GM12878 (cell line): Measurements from ENCODE around the gene TANC1. TPM values are rescaled to one million over a fixed set of nuclear protein-coding genes. Genes with fewer than 3 reads are reported as not detected.

Source experiments
- ATAC-seq: fragments of 200-7000 bp; cut with Tn5 transposase; 3 replicates; pipeline ENCODE4 v1.9.1; 2020; ENCODE audit warnings: mild to moderate bottlenecking, moderate library complexity
- BruUV-seq: library from RNA; stranded (reverse); fragments of 400-500 nt; replicated peaks from 2 replicates; lab custom pipeline; 2021; lab: Mats Ljungman, UMichigan
- CTCF ChIA-PET: fragments of 300-600 bp; sonication (Branson Sonifier 250); formaldehyde crosslinking; extraction: SDS; loops from one replicate; lab custom pipeline; 2021; ENCODE audit warnings: inconsistent platforms; lab: Yijun Ruan, JAX
- POLR2A ChIA-PET: fragments of 350-600 bp; formaldehyde crosslinking; extraction: SDS; loops from one replicate; lab custom pipeline; 2021; ENCODE audit warnings: inconsistent platforms; lab: Charles Lee
- RAD21 ChIA-PET: fragments of 300-600 bp; sonication (Branson Sonifier 250); formaldehyde crosslinking; loops from one replicate; lab custom pipeline; 2023; ENCODE audit warnings: antibody characterized with exemption; ENCODE audit not compliant: unreplicated experiment; lab: Charles Lee
- SMC1A ChIA-PET: fragments of 300-600 bp; sonication (Branson Sonifier 250); formaldehyde crosslinking; loops from one replicate; lab custom pipeline; 2023; ENCODE audit not compliant: unreplicated experiment, uncharacterized antibody; lab: Charles Lee
- DNase-seq: peaks from one replicate; pipeline ENCODE4 v3.0.0-alpha.2; 2011; ENCODE audit warnings: low read depth, low spot score
- FAIRE-seq: peaks from 3 replicates; lab custom pipeline; 2011; peaks lifted over from hg19 to GRCh38; lab: Jason Lieb, UNC
- H2AFZ ChIP-seq: 2 replicates; pipeline ENCODE4 v1.6.0; 2011; ENCODE audit warnings: low read depth, low read length, control low read depth; ENCODE audit not compliant: control insufficient read depth
- H3K27ac ChIP-seq: 2 replicates; pipeline ENCODE4 v1.5.1; 2011; ENCODE audit warnings: control low read depth; ENCODE audit not compliant: control insufficient read depth, insufficient read depth
- H3K27me3 ChIP-seq, 2 experiments: replicated peaks in 1 of 2; 2 replicates each; pipeline versions ENCODE4 v1.6.0 to v1.6.1; 2011; ENCODE audit warnings: low read length in 1 of 2; ENCODE audit not compliant: control insufficient read depth in 2 of 2, insufficient read depth in 2 of 2
- H3K36me3 ChIP-seq, 2 experiments: 2 replicates each; pipeline ENCODE4 v1.5.1; 2011; ENCODE audit warnings: low read length in 1 of 2; ENCODE audit not compliant: control insufficient read depth in 2 of 2, insufficient read depth in 2 of 2
- H3K4me1 ChIP-seq: 2 replicates; pipeline ENCODE4 v1.6.1; 2011; ENCODE audit warnings: mild to moderate bottlenecking, low read length, moderate library complexity, mixed read lengths; ENCODE audit not compliant: control insufficient read depth, insufficient read depth
- H3K4me2 ChIP-seq: 2 replicates; pipeline ENCODE4 v1.6.0; 2011; ENCODE audit warnings: control low read depth; ENCODE audit not compliant: control insufficient read depth, insufficient read depth
- H3K4me3 ChIP-seq: fragments of 200-600 bp; sonication (generic); 2 replicates; pipeline ENCODE4 v1.5.1; 2016
- H3K79me2 ChIP-seq: 2 replicates; pipeline ENCODE4 v1.6.0; 2011; ENCODE audit warnings: low read length; ENCODE audit not compliant: control insufficient read depth, insufficient read depth
- H3K9ac ChIP-seq: 2 replicates; pipeline ENCODE4 v1.8.0; 2011; ENCODE audit warnings: low read length, control low read depth, mixed read lengths; ENCODE audit not compliant: control insufficient read depth, insufficient read depth
- H3K9me3 ChIP-seq: replicated peaks from 3 replicates; pipeline ENCODE4 v1.5.1; 2011; ENCODE audit warnings: mild to moderate bottlenecking, low read length; ENCODE audit not compliant: control insufficient read depth, insufficient read depth
- H4K20me1 ChIP-seq: 2 replicates; pipeline ENCODE4 v1.6.0; 2011; ENCODE audit not compliant: control insufficient read depth, insufficient read depth
- GABPA ChIP-seq: IDR thresholded peaks from 2 replicates; pipeline ENCODE4 v1.6.1; 2014; ENCODE audit warnings: antibody characterized with exemption, low read depth, mild to moderate bottlenecking, inconsistent platforms
- IKZF1 ChIP-seq: fragments of 450-650 bp; conservative IDR thresholded peaks from 2 replicates; pipeline ENCODE4 v1.6.1; 2017; ENCODE audit warnings: antibody characterized with exemption, mild to moderate bottlenecking
- KAT2A ChIP-seq: conservative IDR thresholded peaks from 2 replicates; pipeline ENCODE4 v1.6.1; 2011; ENCODE audit warnings: low read depth, low read length; ENCODE audit not compliant: control insufficient read depth
- POLR2A ChIP-seq: IDR thresholded peaks from 2 replicates; pipeline ENCODE4 v1.6.1; 2011; ENCODE audit warnings: low read depth, mild to moderate bottlenecking, low read length
- SMC3 ChIP-seq: IDR thresholded peaks from 2 replicates; pipeline ENCODE4 v1.6.1; 2011; ENCODE audit warnings: low read length, improper control_type of control experiment, borderline replicate concordance
- SRF ChIP-seq, 2 experiments: IDR thresholded peaks; 2 replicates each; pipeline ENCODE4 v1.6.1; 2011; ENCODE audit warnings: low read depth in 2 of 2, low read length in 2 of 2, mild to moderate bottlenecking in 1 of 2, moderate library complexity in 1 of 2
- TCF3 ChIP-seq: IDR thresholded peaks from 2 replicates; pipeline ENCODE4 v1.6.1; 2012; ENCODE audit warnings: low read depth, mild to moderate bottlenecking, low read length, borderline replicate concordance; ENCODE audit not compliant: insufficient read depth
- WGBS: methylation state at CpG from one replicate; pipeline ENCODE4 v1.1.6; 2016; ENCODE audit warnings: low lambda C conversion rate; ENCODE audit not compliant: insufficient replicate concordance, insufficient coverage; ENCODE audit errors: missing lambda C conversion rate; 5-methylcytosine and 5-hydroxymethylcytosine counted together
- in situ Hi-C: fragments of 300-500 bp; cut with MboI; formaldehyde crosslinking; loops from 9 replicates; pipeline ENCODE4 v1.14.3; 2018; ENCODE audit warnings: mixed read lengths
- intact Hi-C: fragments of 100-400 bp; cut with micrococcal nuclease; formaldehyde crosslinking; loops from one replicate; pipeline ENCODE4 v1.14.2; 2022; ENCODE audit not compliant: unreplicated experiment
- polyA plus RNA-seq, 11 experiments: library from polyadenylated mRNA; depleted of rRNA in 4 of 11; unstranded in 6 of 11; stranded (reverse) in 5 of 11; fragments of >200 nt; fragmentation: Nextera tagmentation in 4 of 11; fragmentation: Illumina TruSeq in 1 of 11; extraction: Ambion mirVana in 4 of 11; extraction: Trizol in 1 of 11; gene quantifications; 1 replicate in 1 of 11; 2 replicates in 10 of 11; pipeline versions ENCODE4 v1.2.1 to v1.2.3, GENCODE V29; 2011 to 2016; ENCODE audit warnings: inconsistent platforms in 2 of 11, missing spikeins in 2 of 11, low read depth in 1 of 11
- total RNA-seq, 4 experiments: library from RNA; depleted of rRNA in 3 of 4; stranded (reverse); fragments of >200 nt in 3 of 4; fragmentation: Illumina TruSeq in 1 of 4; extraction: Trizol in 1 of 4; gene quantifications; 2 replicates each; pipeline versions ENCODE4 v1.2.1 to v1.2.3, GENCODE V29; 2013 to 2021
- TF ChIP-seq, protein P1 (sequence below): fragments of 450-650 bp; formaldehyde crosslinking; IDR thresholded peaks from 2 replicates; pipeline ENCODE4 v1.5.0; 2022; ENCODE audit warnings: mild to moderate bottlenecking, missing genetic modification characterization
- TF ChIP-seq, protein P2 (sequence below): fragments of 450-650 bp; IDR thresholded peaks from 2 replicates; pipeline ENCODE4 v1.6.1; 2017; ENCODE audit warnings: mild to moderate bottlenecking, low read depth, inconsistent platforms; ENCODE audit not compliant: poor library complexity, severe bottlenecking
- TF ChIP-seq, protein P3 (sequence below): fragments of 450-650 bp; IDR thresholded peaks from 2 replicates; pipeline ENCODE4 v1.6.1; 2018; ENCODE audit warnings: mild to moderate bottlenecking, low read depth, moderate library complexity; ENCODE audit not compliant: partially characterized antibody

The TANC1 gene
- total and polyA plus RNA-seq, 10 of the 15 experiments (the other 5 are each of a cell fraction or from before 2014, with no cell fraction given), result 0.05 to 5.0 (median 0.34) TPM

DNA sequence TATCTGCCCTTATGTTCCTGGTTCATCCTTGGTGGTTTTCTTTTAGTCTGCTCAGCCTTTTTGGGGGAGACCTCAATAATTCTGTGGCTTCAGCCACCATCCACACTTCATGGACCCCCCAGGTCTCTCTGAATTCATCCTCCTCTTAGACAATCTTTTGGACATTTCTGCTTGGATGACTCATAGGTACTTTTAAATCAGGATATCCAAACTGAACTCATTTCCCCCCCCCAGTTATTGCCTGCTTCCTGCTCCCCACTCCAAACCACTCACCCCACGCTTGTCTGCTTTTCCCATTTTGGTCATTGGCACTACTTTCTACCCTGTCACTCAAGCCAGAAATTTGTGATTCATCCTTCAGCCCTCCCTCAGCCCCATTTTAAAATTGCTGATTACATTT, 78.5 kb downstream of the TANC1 start:
- Histone ChIP-seq H3K36me3 (no peaks in the 10 kb centered on the region), H3K79me2 (no peaks in the 10 kb centered on the region), H3K4me2 (no peak overlapping the region), H4K20me1 (no peaks in the 10 kb centered on the region), H3K4me1 (no peaks in the 10 kb centered on the region), H3K27ac (no peak overlapping the region), H3K9me3 (no peaks in the 10 kb centered on the region), H3K9ac (no peak overlapping the region), H3K4me3 (no peak overlapping the region), H3K27me3 (no peaks in the 10 kb centered on the region; a peak in 2 of 4 replicates), H2AFZ (no peak overlapping the region)
- ATAC-seq (no peak), FAIRE-seq (no peak), DNase-seq (no peak)
- ChIA-PET SMC1A (interaction anchor here (0.6 kb wide), 1 partner anchor 58 kb away, joined by 3 read pairs; no protein-coding TSS in a partner anchor), RAD21 (interaction anchor here (0.7 kb wide), 1 partner anchor 1011 kb away, joined by 4 read pairs; no protein-coding TSS in a partner anchor), POLR2A (no interaction called here), CTCF (no interaction called here)
- 23% methylated on average over 1 of the region's 1 CpG for WGBS
- intact Hi-C loops (no loop called here), in situ Hi-C loops (no loop called here)
- no peak for TF ChIP-seq SMC3
- no peak for TF ChIP-seq POLR2A
- TF ChIP-seq, protein P1, sequence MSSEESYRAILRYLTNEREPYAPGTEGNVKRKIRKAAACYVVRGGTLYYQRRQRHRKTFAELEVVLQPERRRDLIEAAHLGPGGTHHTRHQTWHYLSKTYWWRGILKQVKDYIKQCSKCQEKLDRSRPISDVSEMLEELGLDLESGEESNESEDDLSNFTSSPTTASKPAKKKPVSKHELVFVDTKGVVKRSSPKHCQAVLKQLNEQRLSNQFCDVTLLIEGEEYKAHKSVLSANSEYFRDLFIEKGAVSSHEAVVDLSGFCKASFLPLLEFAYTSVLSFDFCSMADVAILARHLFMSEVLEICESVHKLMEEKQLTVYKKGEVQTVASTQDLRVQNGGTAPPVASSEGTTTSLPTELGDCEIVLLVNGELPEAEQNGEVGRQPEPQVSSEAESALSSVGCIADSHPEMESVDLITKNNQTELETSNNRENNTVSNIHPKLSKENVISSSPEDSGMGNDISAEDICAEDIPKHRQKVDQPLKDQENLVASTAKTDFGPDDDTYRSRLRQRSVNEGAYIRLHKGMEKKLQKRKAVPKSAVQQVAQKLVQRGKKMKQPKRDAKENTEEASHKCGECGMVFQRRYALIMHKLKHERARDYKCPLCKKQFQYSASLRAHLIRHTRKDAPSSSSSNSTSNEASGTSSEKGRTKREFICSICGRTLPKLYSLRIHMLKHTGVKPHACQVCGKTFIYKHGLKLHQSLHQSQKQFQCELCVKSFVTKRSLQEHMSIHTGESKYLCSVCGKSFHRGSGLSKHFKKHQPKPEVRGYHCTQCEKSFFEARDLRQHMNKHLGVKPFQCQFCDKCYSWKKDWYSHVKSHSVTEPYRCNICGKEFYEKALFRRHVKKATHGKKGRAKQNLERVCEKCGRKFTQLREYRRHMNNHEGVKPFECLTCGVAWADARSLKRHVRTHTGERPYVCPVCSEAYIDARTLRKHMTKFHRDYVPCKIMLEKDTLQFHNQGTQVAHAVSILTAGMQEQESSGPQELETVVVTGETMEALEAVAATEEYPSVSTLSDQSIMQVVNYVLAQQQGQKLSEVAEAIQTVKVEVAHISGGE (CRISPR knock-in tag), result no peak
- no peak for TF ChIP-seq KAT2A
- TF ChIP-seq SRF (IDR thresholded peaks at IDR 0.05; ENCODE audit: low read depth in 2 of 2, low read length in 2 of 2), result no peak
- TF ChIP-seq, protein P2, sequence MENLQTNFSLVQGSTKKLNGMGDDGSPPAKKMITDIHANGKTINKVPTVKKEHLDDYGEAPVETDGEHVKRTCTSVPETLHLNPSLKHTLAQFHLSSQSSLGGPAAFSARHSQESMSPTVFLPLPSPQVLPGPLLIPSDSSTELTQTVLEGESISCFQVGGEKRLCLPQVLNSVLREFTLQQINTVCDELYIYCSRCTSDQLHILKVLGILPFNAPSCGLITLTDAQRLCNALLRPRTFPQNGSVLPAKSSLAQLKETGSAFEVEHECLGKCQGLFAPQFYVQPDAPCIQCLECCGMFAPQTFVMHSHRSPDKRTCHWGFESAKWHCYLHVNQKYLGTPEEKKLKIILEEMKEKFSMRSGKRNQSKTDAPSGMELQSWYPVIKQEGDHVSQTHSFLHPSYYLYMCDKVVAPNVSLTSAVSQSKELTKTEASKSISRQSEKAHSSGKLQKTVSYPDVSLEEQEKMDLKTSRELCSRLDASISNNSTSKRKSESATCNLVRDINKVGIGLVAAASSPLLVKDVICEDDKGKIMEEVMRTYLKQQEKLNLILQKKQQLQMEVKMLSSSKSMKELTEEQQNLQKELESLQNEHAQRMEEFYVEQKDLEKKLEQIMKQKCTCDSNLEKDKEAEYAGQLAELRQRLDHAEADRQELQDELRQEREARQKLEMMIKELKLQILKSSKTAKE, result no peak
- no peak for TF ChIP-seq IKZF1
- TF ChIP-seq GABPA, result no peak
- TF ChIP-seq, protein P3, sequence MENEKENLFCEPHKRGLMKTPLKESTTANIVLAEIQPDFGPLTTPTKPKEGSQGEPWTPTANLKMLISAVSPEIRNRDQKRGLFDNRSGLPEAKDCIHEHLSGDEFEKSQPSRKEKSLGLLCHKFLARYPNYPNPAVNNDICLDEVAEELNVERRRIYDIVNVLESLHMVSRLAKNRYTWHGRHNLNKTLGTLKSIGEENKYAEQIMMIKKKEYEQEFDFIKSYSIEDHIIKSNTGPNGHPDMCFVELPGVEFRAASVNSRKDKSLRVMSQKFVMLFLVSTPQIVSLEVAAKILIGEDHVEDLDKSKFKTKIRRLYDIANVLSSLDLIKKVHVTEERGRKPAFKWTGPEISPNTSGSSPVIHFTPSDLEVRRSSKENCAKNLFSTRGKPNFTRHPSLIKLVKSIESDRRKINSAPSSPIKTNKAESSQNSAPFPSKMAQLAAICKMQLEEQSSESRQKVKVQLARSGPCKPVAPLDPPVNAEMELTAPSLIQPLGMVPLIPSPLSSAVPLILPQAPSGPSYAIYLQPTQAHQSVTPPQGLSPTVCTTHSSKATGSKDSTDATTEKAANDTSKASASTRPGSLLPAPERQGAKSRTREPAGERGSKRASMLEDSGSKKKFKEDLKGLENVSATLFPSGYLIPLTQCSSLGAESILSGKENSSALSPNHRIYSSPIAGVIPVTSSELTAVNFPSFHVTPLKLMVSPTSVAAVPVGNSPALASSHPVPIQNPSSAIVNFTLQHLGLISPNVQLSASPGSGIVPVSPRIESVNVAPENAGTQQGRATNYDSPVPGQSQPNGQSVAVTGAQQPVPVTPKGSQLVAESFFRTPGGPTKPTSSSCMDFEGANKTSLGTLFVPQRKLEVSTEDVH, result no peak
- no peak for TF ChIP-seq TCF3
- BruUV-seq, result no TSS peak
